Activated CD4-positive, alpha-beta memory T cell treated with anti-CD3 and anti-CD28 coated beads for 36 hours (primary cell): ENCODE measurements around the gene CAMKMT. TPM values are rescaled to one million over a fixed set of nuclear protein-coding genes. Genes with fewer than 3 reads are reported as not detected.

Source experiments
- CTCF ChIA-PET: fragments of 350-600 bp; sonication (Branson Sonifier 250); formaldehyde crosslinking; loops from one replicate; lab custom pipeline; 2021; ENCODE audit warnings: antibody characterized with exemption, inconsistent platforms; lab: Charles Lee
- POLR2A ChIA-PET: fragments of 350-600 bp; sonication (Branson Sonifier 250); formaldehyde crosslinking; loops from one replicate; lab custom pipeline; 2021; ENCODE audit warnings: antibody characterized with exemption; lab: Charles Lee
- DNase-seq: peaks from one replicate; pipeline ENCODE4 v3.0.0-alpha.2; 2020
- H3K27ac Mint-ChIP-seq: one replicate; pipeline ENCODE4 v1.8.0; 2021; ENCODE audit warnings: mixed read lengths
- H3K27me3 Mint-ChIP-seq: one replicate; pipeline ENCODE4 v1.8.0; 2021; ENCODE audit warnings: mixed read lengths
- H3K36me3 Mint-ChIP-seq: one replicate; pipeline ENCODE4 v1.8.0; 2021; ENCODE audit warnings: mixed read lengths
- H3K4me1 Mint-ChIP-seq: one replicate; pipeline ENCODE4 v1.8.0; 2021; ENCODE audit warnings: low read depth, mixed read lengths
- H3K4me3 Mint-ChIP-seq: one replicate; pipeline ENCODE4 v1.8.0; 2021; ENCODE audit warnings: mild to moderate bottlenecking, mixed read lengths
- H3K9me3 Mint-ChIP-seq: one replicate; pipeline ENCODE4 v1.8.0; 2021; ENCODE audit warnings: mixed read lengths
- intact Hi-C: fragments of 100-400 bp; cut with micrococcal nuclease; formaldehyde crosslinking; loops from one replicate; pipeline ENCODE4 v1.15.1; 2023
- total RNA-seq, 2 experiments: library from RNA; stranded (reverse); gene quantifications; one replicate each; pipeline ENCODE4 v1.2.3, GENCODE V29; 2021

The CAMKMT gene
- total RNA-seq, 2 experiments from 2014 or later = 9.3 to 11.3 TPM

- DNase-seq = no peak
- no peaks in the 10 kb centered on the region for H3K36me3 Mint-ChIP-seq
- H3K4me1 Mint-ChIP-seq = peaks cover 10% of the 10 kb centered on the region
- ChIA-PET CTCF (no interaction called here), POLR2A (no interaction called here)
- intact Hi-C loops = no loop called here
- peaks cover 2% of the 10 kb centered on the region for H3K9me3 Mint-ChIP-seq
- peaks cover 55% of the 10 kb centered on the region for H3K27me3 Mint-ChIP-seq
- no peak overlapping the region for H3K27ac Mint-ChIP-seq
- H3K4me3 Mint-ChIP-seq = no peak overlapping the region
These were observed 436.5 kb downstream of the CAMKMT start for GRCh38 chr2:44798139-44798659.

DNA sequence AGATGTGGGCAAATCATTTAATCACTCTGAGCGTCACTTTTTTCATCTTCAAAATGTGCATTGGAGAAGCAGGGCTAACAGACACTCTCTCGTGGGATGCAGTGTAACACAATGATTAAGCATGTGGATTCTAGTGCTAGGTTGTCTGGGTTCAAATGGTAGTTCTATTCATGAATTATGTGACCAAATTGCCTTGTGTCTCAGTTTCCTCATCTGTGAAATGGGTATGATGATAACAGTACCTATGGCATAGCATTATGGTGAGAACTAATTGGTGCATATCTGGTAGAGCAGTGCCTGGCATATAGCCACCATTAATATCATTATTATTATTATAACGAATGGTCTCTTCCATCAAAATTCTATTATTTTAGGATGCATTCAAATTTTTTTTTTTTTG lies 437.4 kb downstream of the CAMKMT start:
- H3K36me3 Mint-ChIP-seq = no peaks in the 10 kb centered on the region
- peaks cover 62% of the 10 kb centered on the region for H3K27me3 Mint-ChIP-seq
- no peak overlapping the region for H3K4me3 Mint-ChIP-seq
- ChIA-PET POLR2A (no interaction called here), CTCF (no interaction called here)
- H3K4me1 Mint-ChIP-seq = peaks cover 10% of the 10 kb centered on the region
- intact Hi-C loops = no loop called here
- H3K9me3 Mint-ChIP-seq = no peaks in the 10 kb centered on the region
- no peak overlapping the region for H3K27ac Mint-ChIP-seq
- DNase-seq = no peak

DNA sequence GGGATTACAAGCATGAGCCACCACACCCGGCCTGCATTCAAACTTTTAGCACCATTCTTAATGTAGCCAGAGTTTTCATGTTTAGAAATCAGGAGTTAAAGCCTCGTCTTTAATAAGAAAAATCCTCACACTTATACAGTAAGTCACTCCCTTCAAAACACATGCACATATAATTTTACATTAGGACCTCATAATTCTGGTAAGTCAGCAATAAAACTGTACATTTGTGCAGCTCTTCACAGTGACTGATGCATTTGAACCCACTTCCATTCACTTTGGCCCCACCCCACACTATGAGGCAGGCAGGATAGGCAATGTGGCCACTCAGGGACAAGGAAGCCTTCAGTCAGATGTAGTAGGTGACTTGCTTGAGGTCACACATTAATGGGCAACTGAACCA lies 438.0 kb downstream of the CAMKMT start:
- H3K36me3 Mint-ChIP-seq = no peaks in the 10 kb centered on the region
- CTCF ChIA-PET = no interaction called here
- intact Hi-C loops = loop anchor here (5.0 to 10.0 kb wide), 2 partner anchors 133 to 205 kb away; partner anchors contain the start of gene SIX2
- DNase-seq = no peak
- H3K4me3 Mint-ChIP-seq = no peak overlapping the region
- H3K27me3 Mint-ChIP-seq = peaks cover 64% of the 10 kb centered on the region
- H3K4me1 Mint-ChIP-seq = peaks cover 10% of the 10 kb centered on the region
- POLR2A ChIA-PET = no interaction called here
- H3K9me3 Mint-ChIP-seq = no peaks in the 10 kb centered on the region
- no peak overlapping the region for H3K27ac Mint-ChIP-seq

DNA sequence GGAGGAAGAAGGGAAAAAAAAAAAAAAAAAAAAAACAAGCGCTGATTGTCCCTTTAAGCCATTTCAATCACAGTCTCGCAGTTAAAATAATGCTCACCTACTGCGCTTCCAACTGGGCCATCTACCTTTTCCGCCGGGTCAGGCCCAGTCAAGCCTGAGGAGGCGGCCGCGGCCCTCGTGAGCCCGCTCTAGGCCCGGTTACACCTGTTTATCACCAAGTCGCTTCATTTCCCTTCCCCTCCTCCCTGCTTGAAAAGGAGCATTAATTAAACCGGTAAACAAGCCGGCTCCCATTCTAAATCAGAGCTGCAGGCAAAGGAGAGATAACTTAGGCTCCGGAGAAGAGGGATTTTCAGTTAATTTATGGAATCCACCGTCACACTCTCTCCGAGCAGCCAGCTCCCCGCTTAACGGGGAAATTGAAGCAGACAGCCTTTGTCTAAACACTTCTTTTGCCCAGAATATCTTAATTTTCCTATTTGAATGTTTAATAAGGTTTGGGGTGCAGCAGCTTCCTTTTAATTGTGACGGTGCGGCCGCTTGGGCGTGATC lies 439.6 kb downstream of the CAMKMT start:
- DNase-seq = no peak
- no peak overlapping the region for H3K27ac Mint-ChIP-seq
- H3K9me3 Mint-ChIP-seq = no peaks in the 10 kb centered on the region
- no peak overlapping the region for H3K4me3 Mint-ChIP-seq
- ChIA-PET CTCF (no interaction called here), POLR2A (no interaction called here)
- H3K27me3 Mint-ChIP-seq = peaks cover 74% of the 10 kb centered on the region
- intact Hi-C loops = loop anchor here (5.0 to 10.0 kb wide), 2 partner anchors 131 to 203 kb away; partner anchors contain the start of gene SIX2
- H3K4me1 Mint-ChIP-seq = peaks cover 10% of the 10 kb centered on the region
- no peaks in the 10 kb centered on the region for H3K36me3 Mint-ChIP-seq

DNA sequence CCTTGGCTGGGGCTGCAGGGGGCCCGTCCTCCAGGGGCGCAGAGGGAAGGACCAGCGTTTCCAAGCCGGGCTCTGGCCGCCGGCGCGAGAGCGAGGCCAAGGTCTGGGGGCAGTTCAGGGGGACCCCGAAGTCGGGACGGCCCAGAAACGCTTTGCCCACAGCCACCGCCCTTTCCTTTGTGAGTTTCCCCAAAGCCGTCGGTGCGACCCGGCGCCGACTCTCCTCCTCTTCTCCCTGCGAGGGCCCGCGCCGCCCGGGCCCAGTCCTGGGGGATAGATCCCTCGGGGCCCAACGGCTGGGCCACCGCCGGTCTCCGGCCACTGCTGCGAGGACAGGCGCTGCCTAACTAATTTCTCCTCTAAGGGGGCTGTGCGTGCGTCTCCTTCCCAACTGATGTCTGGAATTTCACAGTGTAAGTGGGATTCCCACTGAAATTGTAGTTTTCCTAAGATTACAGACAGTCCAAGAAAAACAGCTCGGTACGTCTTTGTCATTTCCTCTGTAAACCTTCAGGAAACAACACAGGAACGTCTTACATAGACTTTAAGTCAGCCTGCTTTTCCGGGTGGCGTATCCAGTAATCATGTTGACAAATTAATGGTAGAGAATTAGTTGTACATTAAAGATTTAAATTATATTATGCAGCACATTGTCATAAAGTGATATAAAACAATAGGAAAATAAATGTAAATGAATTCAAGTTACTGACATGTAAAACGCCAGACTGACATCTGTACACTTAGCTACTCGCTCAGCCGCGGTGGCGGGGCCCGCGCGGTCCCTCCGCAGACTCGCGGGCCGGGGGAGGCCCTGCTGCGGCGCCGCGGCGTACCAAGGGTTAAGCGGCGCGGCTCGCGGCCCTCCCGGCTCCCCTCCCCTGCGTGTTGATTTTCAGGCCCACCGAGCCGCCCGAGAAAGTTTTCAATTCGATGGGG lies 440.4 kb downstream of the CAMKMT start:
- H3K4me1 Mint-ChIP-seq = peaks cover 10% of the 10 kb centered on the region
- no peaks in the 10 kb centered on the region for H3K36me3 Mint-ChIP-seq
- no peak overlapping the region for H3K27ac Mint-ChIP-seq
- DNase-seq = no peak
- CTCF ChIA-PET = interaction anchor here (1.1 to 2.3 kb wide), 2 partner anchors 153 to 323 kb away, joined by 3 to 6 read pairs; no protein-coding TSS in a partner anchor
- H3K4me3 Mint-ChIP-seq = peak overlapping the region; percentile 36
- POLR2A ChIA-PET = no interaction called here
- intact Hi-C loops = loop anchor here (5.0 to 10.0 kb wide), 2 partner anchors 130 to 203 kb away; partner anchors contain the start of gene SIX2
- no peaks in the 10 kb centered on the region for H3K9me3 Mint-ChIP-seq
- H3K27me3 Mint-ChIP-seq = peaks cover 79% of the 10 kb centered on the region

DNA sequence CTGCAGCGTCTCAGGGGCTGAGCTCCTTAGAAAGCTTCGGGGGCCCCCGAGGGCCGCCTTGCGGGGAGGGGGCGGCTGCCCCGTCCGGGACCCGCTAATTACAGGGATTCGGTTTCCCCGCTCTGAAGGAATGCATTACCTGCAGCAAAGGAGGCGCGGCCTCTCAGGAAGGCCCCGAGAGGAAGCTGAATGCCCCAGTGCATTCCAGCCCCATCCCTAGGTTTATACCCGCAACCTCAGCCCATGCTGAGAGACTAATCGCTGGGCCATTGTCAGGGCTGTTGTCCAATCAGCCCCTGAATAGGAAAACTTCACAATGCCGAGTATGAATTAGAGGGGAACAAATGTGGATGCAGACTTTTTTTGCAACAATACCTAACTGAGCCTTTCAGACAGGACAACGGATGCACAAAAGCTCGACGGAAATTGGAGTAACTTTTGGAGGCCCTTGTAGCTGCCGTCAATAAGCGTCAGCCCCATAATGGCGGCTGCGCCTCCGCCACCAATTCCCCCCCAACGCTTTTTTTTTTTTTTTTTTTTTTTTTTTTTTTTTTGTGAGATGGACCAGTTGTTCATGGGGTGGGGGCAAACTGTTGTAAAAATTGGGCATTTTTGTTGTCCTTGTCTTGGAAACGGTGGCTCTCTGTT lies 441.2 kb downstream of the CAMKMT start:
- no peak overlapping the region for H3K27ac Mint-ChIP-seq
- H3K9me3 Mint-ChIP-seq = no peaks in the 10 kb centered on the region
- intact Hi-C loops = loop anchor here (5.0 to 10.0 kb wide), 2 partner anchors 129 to 202 kb away; partner anchors contain the start of gene SIX2
- peaks cover 78% of the 10 kb centered on the region for H3K27me3 Mint-ChIP-seq
- CTCF ChIA-PET = interaction anchor here (0.6 to 2.3 kb wide), 3 partner anchors 34 to 324 kb away, joined by 3 to 6 read pairs (median 6); no protein-coding TSS in a partner anchor
- POLR2A ChIA-PET = no interaction called here
- DNase-seq = no peak
- peaks cover 10% of the 10 kb centered on the region for H3K4me1 Mint-ChIP-seq
- no peaks in the 10 kb centered on the region for H3K36me3 Mint-ChIP-seq
- no peak overlapping the region for H3K4me3 Mint-ChIP-seq

- CTCF ChIA-PET = interaction anchor here (1.0 kb wide), 1 partner anchor 60 kb away, joined by 3 read pairs; no protein-coding TSS in a partner anchor
- intact Hi-C loops = loop anchor here (5.0 to 10.0 kb wide), 2 partner anchors 128 to 200 kb away; partner anchors contain the start of gene SIX2
- no peak overlapping the region for H3K4me3 Mint-ChIP-seq
- POLR2A ChIA-PET = no interaction called here
- no peak for DNase-seq
- no peak overlapping the region for H3K27ac Mint-ChIP-seq
- peaks cover 75% of the 10 kb centered on the region for H3K27me3 Mint-ChIP-seq
- H3K9me3 Mint-ChIP-seq = no peaks in the 10 kb centered on the region
- peaks cover 10% of the 10 kb centered on the region for H3K4me1 Mint-ChIP-seq
- H3K36me3 Mint-ChIP-seq = no peaks in the 10 kb centered on the region
These were observed 442.9 kb downstream of the CAMKMT start for GRCh38 chr2:44804406-44805265.

GRCh38 chr2:44805401-44806235 lies 443.9 kb downstream of the CAMKMT start:
- intact Hi-C loops = loop anchor here (10.0 kb wide), 1 partner anchor 199 kb away; the partner anchor contains the start of gene SIX2
- H3K36me3 Mint-ChIP-seq = no peaks in the 10 kb centered on the region
- H3K9me3 Mint-ChIP-seq = no peaks in the 10 kb centered on the region
- H3K4me1 Mint-ChIP-seq = peaks cover 10% of the 10 kb centered on the region
- ChIA-PET CTCF (interaction anchor here (0.6 kb wide), 1 partner anchor 448 kb away, joined by 3 read pairs; no protein-coding TSS in a partner anchor), POLR2A (no interaction called here)
- DNase-seq = no peak
- H3K27me3 Mint-ChIP-seq = peaks cover 72% of the 10 kb centered on the region
- no peak overlapping the region for H3K4me3 Mint-ChIP-seq
- H3K27ac Mint-ChIP-seq = no peak overlapping the region

- H3K27me3 Mint-ChIP-seq = peaks cover 69% of the 10 kb centered on the region
- H3K4me1 Mint-ChIP-seq = no peaks in the 10 kb centered on the region
- H3K4me3 Mint-ChIP-seq = no peak overlapping the region
- intact Hi-C loops = loop anchor here (10.0 kb wide), 1 partner anchor 197 kb away; the partner anchor contains the start of gene SIX2
- no peaks in the 10 kb centered on the region for H3K9me3 Mint-ChIP-seq
- no peaks in the 10 kb centered on the region for H3K36me3 Mint-ChIP-seq
- ChIA-PET CTCF (interaction anchor here (0.6 kb wide), 1 partner anchor 441 kb away, joined by 4 read pairs; no protein-coding TSS in a partner anchor), POLR2A (no interaction called here)
- DNase-seq = no peak
- H3K27ac Mint-ChIP-seq = no peak overlapping the region
These were observed 445.7 kb downstream of the CAMKMT start for GRCh38 chr2:44807201-44808025.
